BLaER1 treated with 17β-estradiol and CSF1 and Interleukin-3, amounts not matched to agents 10 nM and 100 nM (cell line): Measurements from ENCODE around the gene SYT15B.
"Not testable (repeated sequence)": the region's sequence is repeated elsewhere in the genome, so short reads cannot be mapped to it uniquely, and the experiment has no call there.

Experiments
- H3K27ac ChIP-seq, 11 experiments: shearing (Covaris generic); formaldehyde crosslinking; 2 replicates each; pipeline ENCODE4 v1.8.1; 2022
- H3K27me3 ChIP-seq, 11 experiments: shearing (Covaris generic); formaldehyde crosslinking; 2 replicates each; pipeline ENCODE4 v1.8.1; 2022
- H3K36me3 ChIP-seq, 11 experiments: shearing (Covaris generic); formaldehyde crosslinking; 2 replicates each; pipeline ENCODE4 v1.8.1; 2022
- H3K4me1 ChIP-seq, 10 experiments: shearing (Covaris generic); formaldehyde crosslinking; 2 replicates each; pipeline ENCODE4 v1.8.1; 2022
- H3K4me2 ChIP-seq, 11 experiments: shearing (Covaris generic); formaldehyde crosslinking; 2 replicates each; pipeline ENCODE4 v1.8.1; 2022
- H3K4me3 ChIP-seq, 10 experiments: shearing (Covaris generic); formaldehyde crosslinking; 2 replicates each; pipeline ENCODE4 v1.8.1; 2022
- H3K9ac ChIP-seq, 11 experiments: shearing (Covaris generic); formaldehyde crosslinking; 2 replicates each; pipeline ENCODE4 v1.8.1; 2022
- H3K9me3 ChIP-seq, 11 experiments: shearing (Covaris generic); formaldehyde crosslinking; replicated peaks in 1 of 11; 2 replicates each; pipeline ENCODE4 v1.8.1; 2022
- H4K20me1 ChIP-seq, 11 experiments: shearing (Covaris generic); formaldehyde crosslinking; 2 replicates each; pipeline ENCODE4 v1.8.1; 2022

The SYT15B gene

GRCh38 chr10:47763554-47764175 is at the start of gene SYT15B:
TSS of gene SYT15B (minus strand) at chr10:47763592. CDS start at chr10:47762640, 952 bp downstream.
- not testable (repeated sequence) for H3K27ac ChIP-seq, H3K4me2 ChIP-seq, H3K4me1 ChIP-seq, H3K9me3 ChIP-seq, H3K4me3 ChIP-seq, H3K9ac ChIP-seq, H3K36me3 ChIP-seq, H4K20me1 ChIP-seq
- peaks cover 0 to 13% (median 4%) of the 10 kb centered on the region in 11 experiments; a peak in 10 of 22 replicates for H3K27me3 ChIP-seq

GRCh38 chr10:47779590-47779989 is 16.2 kb upstream of the SYT15B start:
- not testable (repeated sequence) for H3K4me1 ChIP-seq, H4K20me1 ChIP-seq, H3K9ac ChIP-seq, H3K4me3 ChIP-seq, H3K27ac ChIP-seq, H3K9me3 ChIP-seq, H3K36me3 ChIP-seq, H3K27me3 ChIP-seq, H3K4me2 ChIP-seq

- H3K27ac ChIP-seq, H3K4me2 ChIP-seq, H4K20me1 ChIP-seq, H3K27me3 ChIP-seq, H3K9ac ChIP-seq, H3K4me1 ChIP-seq, H3K36me3 ChIP-seq, H3K4me3 ChIP-seq, H3K9me3 ChIP-seq: not testable (repeated sequence)
These were observed 12.2 kb upstream of the SYT15B start for GRCh38 chr10:47775361-47776231.

- H3K4me1 ChIP-seq: peaks cover 0 to 13% (median 1%) of the 10 kb centered on the region in 10 experiments; a peak in 8 of 20 replicates
- H3K4me3 ChIP-seq, H3K27ac ChIP-seq, H3K9ac ChIP-seq, H3K9me3 ChIP-seq, H3K36me3 ChIP-seq, H3K4me2 ChIP-seq, H3K27me3 ChIP-seq, H4K20me1 ChIP-seq: not testable (repeated sequence)
These were observed 7.4 kb upstream of the SYT15B start for GRCh38 chr10:47770745-47771144.

- not testable (repeated sequence) for H4K20me1 ChIP-seq, H3K27ac ChIP-seq, H3K36me3 ChIP-seq, H3K9ac ChIP-seq, H3K27me3 ChIP-seq, H3K4me3 ChIP-seq, H3K9me3 ChIP-seq
- H3K4me2 ChIP-seq: peak overlapping the region in 2 of 11 experiments; percentile 23 to 53; a peak in 4 of 22 replicates
- H3K4me1 ChIP-seq: peaks cover 0 to 13% (median 1%) of the 10 kb centered on the region in 10 experiments; a peak in 8 of 20 replicates
These were observed 5.3 kb upstream of the SYT15B start for GRCh38 chr10:47768578-47769115.

GRCh38 chr10:47768085-47768484 is 4.7 kb upstream of the SYT15B start:
- not testable (repeated sequence) for H3K27ac ChIP-seq, H3K9me3 ChIP-seq, H3K4me2 ChIP-seq, H3K27me3 ChIP-seq, H3K9ac ChIP-seq, H3K4me3 ChIP-seq, H4K20me1 ChIP-seq, H3K36me3 ChIP-seq
- H3K4me1 ChIP-seq: peaks cover 0 to 13% (median 1%) of the 10 kb centered on the region in 10 experiments; a peak in 8 of 20 replicates

GRCh38 chr10:47767236-47767635 is 3.8 kb upstream of the SYT15B start:
- H3K27me3 ChIP-seq, H3K36me3 ChIP-seq, H3K9me3 ChIP-seq, H3K27ac ChIP-seq, H3K9ac ChIP-seq, H4K20me1 ChIP-seq, H3K4me3 ChIP-seq: not testable (repeated sequence)
- Histone ChIP-seq H3K4me2 (peak overlapping the region in 4 of 11 experiments; percentile 12 to 32 (median 28); a peak in 2 of 22 replicates), H3K4me1 (peaks cover 0 to 13% (median 1%) of the 10 kb centered on the region in 10 experiments; a peak in 8 of 20 replicates)

GRCh38 chr10:47765232-47765631 is 1.8 kb upstream of the SYT15B start:
- not testable (repeated sequence) for H3K9ac ChIP-seq, H3K4me3 ChIP-seq

GRCh38 chr10:47762674-47763553 is 478 bp downstream of the SYT15B start:
- H3K4me3 ChIP-seq, H4K20me1 ChIP-seq, H3K9ac ChIP-seq, H3K9me3 ChIP-seq, H3K27ac ChIP-seq, H3K4me1 ChIP-seq, H3K4me2 ChIP-seq, H3K36me3 ChIP-seq: not testable (repeated sequence)
- H3K27me3 ChIP-seq: peaks cover 0 to 13% (median 4%) of the 10 kb centered on the region in 11 experiments; a peak in 10 of 22 replicates

More at GRCh38 chr10:47765232-47765631, 1.8 kb upstream of the SYT15B start:
- H3K36me3 ChIP-seq, H3K4me2 ChIP-seq, H4K20me1 ChIP-seq, H3K27ac ChIP-seq, H3K9me3 ChIP-seq: not testable (repeated sequence)
- Histone ChIP-seq H3K4me1 (peaks cover 0 to 13% (median 1%) of the 10 kb centered on the region in 10 experiments; a peak in 8 of 20 replicates), H3K27me3 (peaks cover 0 to 13% (median 4%) of the 10 kb centered on the region in 11 experiments; a peak in 10 of 22 replicates)

GRCh38 chr10:47758855-47759254 is 4.5 kb downstream of the SYT15B start:
- not testable (repeated sequence) for H3K4me1 ChIP-seq, H3K4me2 ChIP-seq, H3K9ac ChIP-seq, H3K4me3 ChIP-seq, H3K36me3 ChIP-seq, H3K27ac ChIP-seq, H3K9me3 ChIP-seq, H4K20me1 ChIP-seq
- H3K27me3 ChIP-seq: peaks cover 0 to 13% (median 4%) of the 10 kb centered on the region in 11 experiments; a peak in 10 of 22 replicates

GRCh38 chr10:47756169-47756568 is 7.2 kb downstream of the SYT15B start:
- not testable (repeated sequence) for H3K36me3 ChIP-seq, H3K9me3 ChIP-seq, H3K9ac ChIP-seq, H4K20me1 ChIP-seq, H3K4me3 ChIP-seq, H3K27ac ChIP-seq, H3K27me3 ChIP-seq, H3K4me1 ChIP-seq, H3K4me2 ChIP-seq

- not testable (repeated sequence) for H3K36me3 ChIP-seq, H3K9me3 ChIP-seq, H3K27me3 ChIP-seq, H3K9ac ChIP-seq, H3K4me2 ChIP-seq, H4K20me1 ChIP-seq, H3K4me1 ChIP-seq, H3K4me3 ChIP-seq, H3K27ac ChIP-seq
These were observed 9.5 kb downstream of the SYT15B start for GRCh38 chr10:47753871-47754270.

- not testable (repeated sequence) for H3K27me3 ChIP-seq, H3K4me2 ChIP-seq, H3K9me3 ChIP-seq, H3K4me3 ChIP-seq, H3K9ac ChIP-seq, H4K20me1 ChIP-seq, H3K36me3 ChIP-seq, H3K4me1 ChIP-seq
- H3K27ac ChIP-seq: peak overlapping the region in 4 of 11 experiments; percentile 53 to 59 (median 57); a peak in 5 of 22 replicates
These were observed 10.2 kb downstream of the SYT15B start for GRCh38 chr10:47753176-47753575.
